Upper lobe of right lung (tissue), 1 donor: ENCODE results near the gene ENTREP3. TPM values are rescaled to one million over a fixed set of nuclear protein-coding genes. Genes with fewer than 3 reads are reported as not detected.

Experiments used
- ATAC-seq: fragments of 200-7000 bp; cut with Tn5 transposase; one replicate; pipeline ENCODE4 v1.9.1; 2020; ENCODE audit warnings: mild to moderate bottlenecking, moderate library complexity
- DNase-seq: peaks from one replicate; pipeline ENCODE4 v3.0.0-alpha.2; 2020
- H3K27ac ChIP-seq: fragments of 200-600 bp; one replicate; pipeline ENCODE4 v1.8.0; 2022
- H3K27me3 ChIP-seq: fragments of 200-600 bp; one replicate; pipeline ENCODE4 v1.8.0; 2022; ENCODE audit warnings: mild to moderate bottlenecking
- H3K36me3 ChIP-seq: fragments of 200-600 bp; one replicate; pipeline ENCODE4 v1.8.0; 2022
- H3K4me1 ChIP-seq: fragments of 200-600 bp; one replicate; pipeline ENCODE4 v1.8.0; 2022
- H3K4me3 ChIP-seq: fragments of 200-600 bp; one replicate; pipeline ENCODE4 v1.8.0; 2022; ENCODE audit warnings: mild to moderate bottlenecking
- H3K9me3 ChIP-seq: fragments of 200-600 bp; one replicate; pipeline ENCODE4 v1.8.0; 2022
- intact Hi-C: fragments of 100-400 bp; cut with DNase I; formaldehyde crosslinking; loops from one replicate; pipeline ENCODE4 v1.11.0; 2022
- total RNA-seq: library from RNA; stranded (reverse); fragmentation: NEBNext Ultra II Directional; extraction: Animal tissue kit (Norgen Biotek cat#: 25700); gene quantifications from one replicate; pipeline ENCODE4 v1.2.1, GENCODE V29; 2021
- TF ChIP-seq, protein P1 (sequence below): fragments of 200-600 bp; IDR thresholded peaks from one replicate; pipeline ENCODE4 v1.8.0; 2022; ENCODE audit warnings: antibody characterized with exemption
- donor health status: DM: no; HTN: yes; CAD: no; lungs with severe emphysema.

Gene ENTREP3
- total RNA-seq, 1 donor from 2014 or later: 27.8 TPM

DNA sequence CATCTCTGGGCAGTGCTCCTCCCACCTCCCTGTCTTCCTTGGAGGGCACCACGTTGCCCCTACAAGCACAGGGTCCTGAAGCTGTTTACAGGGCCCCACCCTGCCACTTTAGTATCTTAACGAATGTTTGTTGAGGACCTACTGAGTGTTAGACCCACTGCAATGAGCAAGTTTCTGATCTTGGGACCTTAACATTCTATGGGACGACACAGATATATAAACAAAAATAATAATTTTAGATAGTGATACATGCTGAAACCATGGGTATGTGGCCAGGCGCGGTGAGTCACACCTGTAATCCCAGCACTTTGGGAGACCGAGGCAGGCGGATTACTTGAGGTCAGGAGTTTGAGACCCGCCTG, 10.1 kb downstream of the ENTREP3 start:
- intact Hi-C loops: no loop called here
- Histone ChIP-seq H3K36me3 (no peaks in the 10 kb centered on the region), H3K4me1 (peaks cover 25% of the 10 kb centered on the region), H3K4me3 (peak overlapping the region; percentile 80), H3K9me3 (no peaks in the 10 kb centered on the region), H3K27me3 (no peaks in the 10 kb centered on the region), H3K27ac (peak overlapping the region; percentile 94)
- TF ChIP-seq, protein P1, sequence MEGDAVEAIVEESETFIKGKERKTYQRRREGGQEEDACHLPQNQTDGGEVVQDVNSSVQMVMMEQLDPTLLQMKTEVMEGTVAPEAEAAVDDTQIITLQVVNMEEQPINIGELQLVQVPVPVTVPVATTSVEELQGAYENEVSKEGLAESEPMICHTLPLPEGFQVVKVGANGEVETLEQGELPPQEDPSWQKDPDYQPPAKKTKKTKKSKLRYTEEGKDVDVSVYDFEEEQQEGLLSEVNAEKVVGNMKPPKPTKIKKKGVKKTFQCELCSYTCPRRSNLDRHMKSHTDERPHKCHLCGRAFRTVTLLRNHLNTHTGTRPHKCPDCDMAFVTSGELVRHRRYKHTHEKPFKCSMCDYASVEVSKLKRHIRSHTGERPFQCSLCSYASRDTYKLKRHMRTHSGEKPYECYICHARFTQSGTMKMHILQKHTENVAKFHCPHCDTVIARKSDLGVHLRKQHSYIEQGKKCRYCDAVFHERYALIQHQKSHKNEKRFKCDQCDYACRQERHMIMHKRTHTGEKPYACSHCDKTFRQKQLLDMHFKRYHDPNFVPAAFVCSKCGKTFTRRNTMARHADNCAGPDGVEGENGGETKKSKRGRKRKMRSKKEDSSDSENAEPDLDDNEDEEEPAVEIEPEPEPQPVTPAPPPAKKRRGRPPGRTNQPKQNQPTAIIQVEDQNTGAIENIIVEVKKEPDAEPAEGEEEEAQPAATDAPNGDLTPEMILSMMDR: no peak
- ATAC-seq (no peak), DNase-seq (no peak)

DNA sequence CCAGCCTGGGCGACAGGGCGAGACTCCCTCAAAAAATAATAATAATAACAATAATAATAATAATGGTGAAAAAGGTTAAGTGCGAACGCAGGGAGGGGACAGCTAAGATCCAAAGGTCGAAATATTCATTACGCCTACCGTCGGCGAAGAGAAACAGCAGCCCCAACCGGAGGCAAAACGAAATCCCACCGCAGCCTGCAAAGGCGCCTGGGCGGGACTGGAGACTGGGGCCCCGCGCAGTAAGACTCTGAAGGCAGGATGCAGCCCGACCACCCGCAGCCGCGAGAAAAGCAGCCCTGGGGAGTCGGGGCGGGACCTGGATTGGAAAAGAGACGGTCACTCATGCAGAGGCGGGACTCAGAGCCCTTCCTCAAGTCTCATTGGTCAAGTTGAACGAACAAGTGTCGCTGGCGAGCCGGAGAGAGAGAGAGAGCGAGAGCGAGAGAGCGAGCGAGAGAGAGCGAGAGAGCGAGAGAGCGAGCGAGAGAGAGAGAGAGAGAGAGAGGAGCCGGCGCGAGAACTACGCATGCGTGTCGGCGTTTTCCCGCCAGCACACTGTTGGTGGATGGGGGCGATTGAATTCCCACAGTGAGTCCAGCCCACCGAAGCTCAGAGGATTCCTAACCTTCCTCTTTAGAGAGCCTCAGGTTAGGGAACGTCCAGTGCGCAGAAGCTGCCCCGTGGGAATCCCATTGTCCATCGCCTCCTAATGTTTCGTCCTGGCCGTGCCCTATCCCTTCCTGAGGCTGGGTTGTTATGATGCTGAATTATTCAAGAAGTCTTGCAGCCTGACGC, 10.7 kb downstream of the ENTREP3 start:
- H3K27me3 ChIP-seq: no peaks in the 10 kb centered on the region
- DNase-seq: peak; percentile 95
- H3K4me3 ChIP-seq: peak overlapping the region; percentile 80
- peaks cover 2% of the 10 kb centered on the region for H3K36me3 ChIP-seq
- intact Hi-C loops: no loop called here
- H3K9me3 ChIP-seq: no peaks in the 10 kb centered on the region
- peaks cover 25% of the 10 kb centered on the region for H3K4me1 ChIP-seq
- peak overlapping the region; percentile 94 for H3K27ac ChIP-seq
- peak; percentile 94 for ATAC-seq
- TF ChIP-seq, protein P1: peak; percentile 3

DNA sequence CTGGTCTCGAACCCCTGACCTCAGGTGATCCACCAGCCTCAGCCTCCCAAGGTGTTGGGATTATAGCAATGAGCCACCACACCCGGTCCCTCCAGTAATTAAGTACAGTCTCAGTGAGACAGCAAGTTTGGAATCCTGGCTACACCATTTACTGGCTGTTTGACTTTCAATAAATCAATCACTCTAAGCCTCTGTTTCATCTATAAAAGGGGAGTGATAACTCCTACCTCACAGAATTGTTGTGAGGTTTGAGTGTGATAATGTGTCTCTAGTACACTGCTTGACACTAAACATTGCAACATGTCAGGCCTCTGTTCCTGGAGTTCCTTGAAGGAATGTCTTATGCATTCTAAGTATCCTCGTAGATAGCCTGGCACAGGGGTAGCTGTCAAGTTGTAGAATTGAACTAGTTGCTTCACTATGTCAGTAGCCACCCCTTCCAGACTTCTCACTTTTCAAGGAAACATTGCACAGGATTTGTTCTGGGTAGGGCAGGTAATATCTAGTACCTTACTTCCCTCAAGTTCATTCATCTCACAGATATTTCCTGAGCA, 12.4 kb downstream of the ENTREP3 start:
- ATAC-seq (no peak), DNase-seq (no peak)
- TF ChIP-seq, protein P1: no peak
- Histone ChIP-seq H3K27me3 (no peaks in the 10 kb centered on the region), H3K27ac (no peak overlapping the region), H3K36me3 (peaks cover 13% of the 10 kb centered on the region), H3K4me1 (peaks cover 25% of the 10 kb centered on the region), H3K4me3 (no peak overlapping the region), H3K9me3 (no peaks in the 10 kb centered on the region)
- intact Hi-C loops: no loop called here

DNA sequence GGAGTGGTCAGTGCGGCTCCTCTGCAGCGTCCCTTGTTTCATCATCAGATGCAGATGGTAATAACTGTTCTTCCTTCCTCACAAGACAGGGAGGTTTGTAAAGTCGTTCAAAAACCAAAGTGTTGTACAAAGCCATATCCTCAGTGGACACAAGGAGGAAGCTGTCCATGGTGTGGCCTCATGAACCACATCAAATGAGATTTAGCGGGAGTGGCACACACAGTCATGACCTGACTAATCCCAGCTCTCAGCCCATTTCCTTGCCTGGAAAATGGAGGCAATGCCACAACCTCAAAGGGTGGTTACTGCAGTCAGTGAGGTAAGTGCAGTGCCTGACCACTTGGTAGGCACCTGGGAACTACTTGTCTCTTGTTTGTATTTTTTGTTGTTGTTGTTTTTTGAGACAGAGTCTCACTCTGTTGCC, 13.4 kb downstream of the ENTREP3 start:
- Histone ChIP-seq H3K4me1 (peaks cover 25% of the 10 kb centered on the region), H3K36me3 (peaks cover 23% of the 10 kb centered on the region), H3K27me3 (no peaks in the 10 kb centered on the region), H3K4me3 (no peak overlapping the region), H3K27ac (no peak overlapping the region), H3K9me3 (no peaks in the 10 kb centered on the region)
- DNase-seq: no peak
- peak; percentile 42 for ATAC-seq
- intact Hi-C loops: no loop called here
- TF ChIP-seq, protein P1: no peak

DNA sequence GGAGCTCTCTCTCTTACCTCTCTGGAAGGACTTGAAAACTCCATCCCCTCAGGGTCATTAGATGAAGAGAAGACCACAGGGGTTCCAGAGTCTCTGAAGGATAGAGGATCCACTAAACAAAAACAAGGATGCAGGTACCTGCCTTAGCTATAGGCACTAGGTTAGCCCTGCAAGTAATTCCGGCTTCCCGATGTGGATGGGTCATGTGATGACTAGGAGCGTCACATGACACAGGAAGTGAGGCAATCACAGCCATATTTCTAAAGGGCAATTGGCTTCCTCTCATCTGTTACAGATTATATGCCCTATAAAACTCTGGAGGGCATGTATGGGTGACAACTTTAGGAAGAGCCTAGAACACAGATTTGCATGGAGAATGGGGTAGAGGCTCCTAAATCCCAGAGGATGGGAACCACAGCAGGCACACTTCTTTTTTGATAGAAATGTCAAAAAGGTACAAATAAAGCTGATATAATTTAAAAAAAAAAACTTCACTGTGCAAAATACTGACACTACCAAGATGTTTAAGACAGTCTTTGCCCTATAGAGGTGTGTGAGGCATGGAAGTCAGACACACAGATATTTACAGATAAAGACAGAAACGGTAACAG, 14.1 kb downstream of the ENTREP3 start:
- Histone ChIP-seq H3K27me3 (no peaks in the 10 kb centered on the region), H3K4me1 (peaks cover 25% of the 10 kb centered on the region), H3K9me3 (no peaks in the 10 kb centered on the region), H3K36me3 (peaks cover 30% of the 10 kb centered on the region), H3K27ac (no peak overlapping the region), H3K4me3 (peak overlapping the region; percentile 49)
- intact Hi-C loops: no loop called here
- TF ChIP-seq, protein P1: no peak
- peak; percentile 55 for ATAC-seq
- no peak for DNase-seq
